Neural crest cell (in vitro differentiated cells): ENCODE results near the gene FMO4. TPM values are rescaled to one million over a fixed set of nuclear protein-coding genes. Genes with fewer than 3 reads are reported as not detected.
"Not testable (repeated sequence)": the region's sequence is repeated elsewhere in the genome, so short reads cannot be mapped to it uniquely, and the experiment has no call there.

Experiments used
- DNase-seq: peaks from one replicate; pipeline ENCODE4 v3.0.0; 2021; ENCODE audit warnings: low read depth, mixed read lengths, low spot score
- H3K27ac Mint-ChIP-seq: one replicate; pipeline ENCODE4 v1.8.0; 2021; ENCODE audit warnings: mild to moderate bottlenecking, mixed read lengths; ENCODE audit not compliant: unreplicated experiment
- H3K27me3 Mint-ChIP-seq: 2 replicates; pipeline ENCODE4 v1.8.0; 2021; ENCODE audit warnings: low read depth, mild to moderate bottlenecking, mixed read lengths
- H3K36me3 Mint-ChIP-seq: 2 replicates; pipeline ENCODE4 v1.8.0; 2021; ENCODE audit warnings: low read depth, mild to moderate bottlenecking, mixed read lengths
- H3K4me1 Mint-ChIP-seq: 2 replicates; pipeline ENCODE4 v1.8.0; 2021; ENCODE audit warnings: mixed read lengths
- H3K4me3 Mint-ChIP-seq: one replicate; pipeline ENCODE4 v1.8.0; 2021; ENCODE audit warnings: mild to moderate bottlenecking, mixed read lengths
- H3K9me3 Mint-ChIP-seq: 2 replicates; pipeline ENCODE4 v1.8.0; 2021; ENCODE audit warnings: mixed read lengths
- total RNA-seq: library from RNA; stranded (reverse); gene quantifications from 2 replicates; pipeline ENCODE4 v1.2.1, GENCODE V29; 2021
- TF ChIP-seq, protein P1 (sequence below): fragments of 200-600 bp; sonication (generic); conservative IDR thresholded peaks from 2 replicates; pipeline ENCODE4 v1.5.0; 2021; ENCODE audit warnings: antibody characterized with exemption, mild to moderate bottlenecking

FMO4 gene
- total RNA-seq, 1 donor from 2014 or later, result 0.77 TPM

DNA sequence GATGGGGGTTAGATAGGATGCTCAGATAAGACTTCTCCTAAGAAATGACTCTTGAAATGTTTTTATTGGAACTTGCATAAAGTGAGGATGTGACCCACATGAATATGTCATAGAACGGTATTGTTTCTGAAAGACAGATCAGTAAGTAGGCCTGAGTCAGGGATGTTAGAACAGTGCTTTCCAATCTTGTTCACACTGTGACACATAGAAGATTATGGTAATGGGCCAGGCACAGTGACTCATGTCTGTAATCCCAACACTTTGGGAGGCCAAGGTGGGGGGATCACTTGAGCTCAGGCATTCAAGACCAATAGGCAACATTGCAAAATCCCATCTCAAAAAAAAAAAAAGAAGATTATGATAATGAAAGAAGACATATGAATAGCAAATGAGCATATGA is 32.9 kb downstream of the FMO4 start:
- no peak for DNase-seq
- Mint-ChIP-seq H3K9me3 (peaks cover 9% of the 10 kb centered on the region), H3K36me3 (peaks cover 2% of the 10 kb centered on the region), H3K27ac (no peak overlapping the region), H3K4me1 (no peaks in the 10 kb centered on the region), H3K27me3 (no peaks in the 10 kb centered on the region), H3K4me3 (no peak overlapping the region)
- TF ChIP-seq, protein P1, sequence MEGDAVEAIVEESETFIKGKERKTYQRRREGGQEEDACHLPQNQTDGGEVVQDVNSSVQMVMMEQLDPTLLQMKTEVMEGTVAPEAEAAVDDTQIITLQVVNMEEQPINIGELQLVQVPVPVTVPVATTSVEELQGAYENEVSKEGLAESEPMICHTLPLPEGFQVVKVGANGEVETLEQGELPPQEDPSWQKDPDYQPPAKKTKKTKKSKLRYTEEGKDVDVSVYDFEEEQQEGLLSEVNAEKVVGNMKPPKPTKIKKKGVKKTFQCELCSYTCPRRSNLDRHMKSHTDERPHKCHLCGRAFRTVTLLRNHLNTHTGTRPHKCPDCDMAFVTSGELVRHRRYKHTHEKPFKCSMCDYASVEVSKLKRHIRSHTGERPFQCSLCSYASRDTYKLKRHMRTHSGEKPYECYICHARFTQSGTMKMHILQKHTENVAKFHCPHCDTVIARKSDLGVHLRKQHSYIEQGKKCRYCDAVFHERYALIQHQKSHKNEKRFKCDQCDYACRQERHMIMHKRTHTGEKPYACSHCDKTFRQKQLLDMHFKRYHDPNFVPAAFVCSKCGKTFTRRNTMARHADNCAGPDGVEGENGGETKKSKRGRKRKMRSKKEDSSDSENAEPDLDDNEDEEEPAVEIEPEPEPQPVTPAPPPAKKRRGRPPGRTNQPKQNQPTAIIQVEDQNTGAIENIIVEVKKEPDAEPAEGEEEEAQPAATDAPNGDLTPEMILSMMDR, result no peak

DNA sequence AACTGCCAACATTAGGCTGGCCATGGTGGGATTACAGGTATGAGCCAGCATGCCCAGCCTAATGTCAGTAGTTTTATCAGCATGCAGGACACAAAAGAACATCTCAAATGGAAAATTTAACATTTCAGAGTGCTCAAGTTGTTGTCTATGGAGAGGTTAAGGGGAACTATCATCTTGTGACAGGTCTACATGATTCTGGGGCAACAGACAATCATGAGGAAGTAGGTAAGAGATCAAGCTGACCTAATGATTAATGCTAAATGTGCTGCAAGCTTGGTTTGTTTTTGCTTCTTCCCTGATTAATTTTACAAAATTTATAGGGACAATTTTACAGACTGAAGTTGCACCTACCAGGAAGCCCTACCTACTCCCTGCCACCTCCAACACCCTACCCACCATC is 36.6 kb downstream of the FMO4 start:
- Mint-ChIP-seq H3K4me1 (no peaks in the 10 kb centered on the region), H3K4me3 (no peak overlapping the region), H3K9me3 (peaks cover 11% of the 10 kb centered on the region), H3K36me3 (peaks cover 2% of the 10 kb centered on the region), H3K27me3 (no peaks in the 10 kb centered on the region), H3K27ac (no peak overlapping the region)
- TF ChIP-seq, protein P1, result no peak
- DNase-seq, result no peak

DNA sequence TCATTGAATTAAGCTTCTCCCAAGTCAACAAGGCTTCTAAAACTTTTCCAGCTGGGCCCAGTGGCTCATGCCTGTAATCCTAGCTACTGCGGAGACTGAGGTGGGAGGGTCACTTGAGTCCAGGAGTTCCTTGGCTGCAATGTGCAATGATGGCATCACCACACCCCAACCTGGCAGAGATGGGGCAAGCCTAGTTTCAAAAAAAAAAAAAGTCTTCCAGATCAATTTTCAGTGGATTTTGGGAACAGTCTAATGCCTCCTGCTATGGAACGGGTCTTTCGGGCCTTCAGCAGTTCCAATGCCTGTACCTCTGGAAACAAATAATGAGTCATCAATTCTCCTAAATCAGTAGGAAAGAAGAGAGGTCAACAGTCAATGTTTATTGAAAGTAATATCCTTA is 38.0 kb downstream of the FMO4 start:
- H3K27me3 Mint-ChIP-seq, result no peaks in the 10 kb centered on the region
- H3K27ac Mint-ChIP-seq, result no peak overlapping the region
- no peak for DNase-seq
- TF ChIP-seq, protein P1, result no peak
- peaks cover 7% of the 10 kb centered on the region for H3K9me3 Mint-ChIP-seq
- H3K4me3 Mint-ChIP-seq, result no peak overlapping the region
- peaks cover 2% of the 10 kb centered on the region for H3K36me3 Mint-ChIP-seq
- H3K4me1 Mint-ChIP-seq, result no peaks in the 10 kb centered on the region

DNA sequence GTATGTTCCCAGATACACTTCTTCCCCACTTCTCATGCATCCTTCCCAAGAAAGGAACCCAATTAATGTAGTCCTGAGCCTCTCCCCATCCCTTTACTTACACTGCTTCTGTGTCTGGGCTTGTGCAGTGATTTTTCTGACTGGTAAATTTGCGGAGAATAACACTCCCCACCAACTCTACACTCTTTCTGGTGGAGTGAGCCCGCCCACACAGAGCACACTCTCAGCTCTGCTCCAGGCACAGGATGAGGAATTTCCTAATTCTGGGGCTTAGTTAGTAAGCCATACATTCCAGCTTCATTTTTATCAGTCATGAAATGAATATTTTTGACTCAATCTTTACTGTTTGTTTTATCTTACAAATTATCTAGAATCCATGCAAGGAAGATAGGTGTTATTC is 38.6 kb downstream of the FMO4 start:
- Mint-ChIP-seq H3K4me3 (no peak overlapping the region), H3K27me3 (no peaks in the 10 kb centered on the region), H3K36me3 (peaks cover 2% of the 10 kb centered on the region), H3K4me1 (no peaks in the 10 kb centered on the region), H3K27ac (peak overlapping the region; percentile 8), H3K9me3 (peaks cover 5% of the 10 kb centered on the region)
- no peak for DNase-seq
- TF ChIP-seq, protein P1, result no peak

DNA sequence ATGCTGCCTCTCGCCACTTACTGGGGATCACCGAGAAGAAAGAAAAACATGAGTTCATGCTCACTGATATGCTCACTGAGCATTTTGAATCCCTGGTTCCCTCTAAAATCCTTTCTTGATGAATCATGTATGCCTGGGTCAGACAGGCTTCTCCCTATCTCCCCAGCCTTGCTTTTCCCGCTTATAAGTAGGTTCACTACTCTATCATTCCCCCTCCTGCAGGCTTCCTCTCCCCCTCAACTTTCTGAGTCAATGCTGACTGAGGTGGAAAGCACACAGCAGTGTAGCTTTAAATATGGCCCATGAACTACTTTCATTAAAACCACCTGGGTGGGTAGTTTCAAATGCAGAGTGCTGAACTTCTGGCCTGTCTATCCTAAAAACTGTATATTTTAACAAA is 41.7 kb downstream of the FMO4 start:
- peak overlapping the region; percentile 32 for H3K27ac Mint-ChIP-seq
- TF ChIP-seq, protein P1, result no peak
- no peak overlapping the region for H3K4me3 Mint-ChIP-seq
- H3K36me3 Mint-ChIP-seq, result peaks cover 1% of the 10 kb centered on the region
- H3K27me3 Mint-ChIP-seq, result no peaks in the 10 kb centered on the region
- H3K4me1 Mint-ChIP-seq, result no peaks in the 10 kb centered on the region
- H3K9me3 Mint-ChIP-seq, result peaks cover 3% of the 10 kb centered on the region
- no peak for DNase-seq

DNA sequence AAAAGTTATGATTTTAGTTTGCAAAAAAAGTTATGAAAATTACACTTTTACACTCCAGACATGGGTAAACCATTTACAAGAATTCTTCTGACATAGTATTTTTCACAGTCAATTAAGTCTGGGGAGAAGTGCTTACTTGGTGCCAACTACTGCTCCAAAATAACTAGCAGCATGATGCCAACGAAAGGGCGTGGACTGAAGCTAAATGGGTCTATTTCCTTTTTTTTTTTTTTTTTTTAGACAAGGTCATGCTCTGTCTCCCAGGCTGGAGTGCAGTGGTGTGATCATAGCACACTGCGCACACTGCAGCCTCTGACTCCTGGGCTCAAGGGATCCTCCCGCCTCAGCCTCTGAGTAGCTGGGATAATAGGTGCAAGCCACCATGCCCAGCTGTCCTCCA is 43.2 kb downstream of the FMO4 start:
- H3K4me3 Mint-ChIP-seq, result no peak overlapping the region
- no peaks in the 10 kb centered on the region for H3K4me1 Mint-ChIP-seq
- peaks cover 8% of the 10 kb centered on the region for H3K9me3 Mint-ChIP-seq
- H3K36me3 Mint-ChIP-seq, result peaks cover 6% of the 10 kb centered on the region
- H3K27ac Mint-ChIP-seq, result no peak overlapping the region
- peaks cover 5% of the 10 kb centered on the region for H3K27me3 Mint-ChIP-seq
- DNase-seq, result no peak
- TF ChIP-seq, protein P1, result no peak

DNA sequence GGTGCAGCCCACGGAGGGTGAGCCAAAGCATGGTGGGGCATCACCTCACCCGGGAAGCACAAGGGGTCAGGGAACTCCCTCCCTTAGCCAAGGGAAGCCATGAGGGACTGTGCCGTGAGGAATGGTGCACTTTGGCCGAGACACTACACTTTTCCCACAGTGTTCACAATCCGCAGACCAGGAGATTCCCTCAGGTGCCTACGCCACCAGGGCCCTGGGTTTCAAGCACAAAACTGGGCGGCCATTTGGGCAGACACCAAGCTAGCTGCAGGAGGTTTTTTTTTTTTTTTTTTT is 45.3 kb downstream of the FMO4 start:
- H3K4me1 Mint-ChIP-seq, result not testable (repeated sequence)

DNA sequence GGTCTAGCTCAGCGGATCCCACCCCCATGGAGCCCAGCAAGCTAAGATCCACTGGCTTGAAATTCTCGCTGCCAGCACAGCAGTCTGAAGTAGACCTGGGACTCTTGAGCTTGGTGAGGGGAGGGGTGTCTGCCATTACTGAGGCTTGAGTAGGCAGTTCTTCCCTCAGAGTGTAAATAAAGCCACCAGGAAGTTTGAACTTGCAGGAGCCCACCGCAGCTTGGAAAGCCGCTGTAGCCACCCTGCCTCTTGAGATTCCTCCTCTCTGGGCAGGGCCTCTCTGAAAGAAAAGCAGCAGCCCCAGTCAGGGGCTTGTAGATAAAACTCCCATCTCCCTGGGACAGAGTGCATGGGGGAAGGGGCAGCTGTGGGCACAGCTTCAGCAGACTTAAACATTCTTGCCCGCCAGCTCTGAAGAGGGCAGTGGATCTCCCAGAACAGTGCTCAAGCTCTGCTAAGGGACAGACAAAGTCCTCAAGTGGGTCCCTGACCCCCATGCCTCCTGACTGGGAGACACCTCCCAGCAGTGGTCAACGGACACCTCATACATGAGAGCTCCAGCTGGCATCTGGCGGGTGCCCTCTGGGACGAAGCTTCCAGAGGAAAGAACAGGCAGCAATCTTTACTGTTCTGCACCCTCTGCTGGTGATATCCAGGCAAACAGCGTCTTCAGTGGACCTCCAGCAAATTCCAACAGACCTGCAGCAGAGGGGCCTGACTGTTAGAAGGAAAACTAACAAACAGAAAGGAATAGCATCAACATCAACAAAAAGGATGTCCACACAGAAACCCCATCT is 45.9 kb downstream of the FMO4 start:
- H3K4me3 Mint-ChIP-seq, H3K27me3 Mint-ChIP-seq, H3K9me3 Mint-ChIP-seq, H3K4me1 Mint-ChIP-seq, DNase-seq, H3K27ac Mint-ChIP-seq: not testable (repeated sequence)
- H3K36me3 Mint-ChIP-seq, result peaks cover 13% of the 10 kb centered on the region

More for the DNA sequence above, 45.3 kb downstream of the FMO4 start:
- peaks cover 13% of the 10 kb centered on the region for H3K36me3 Mint-ChIP-seq
- H3K4me3 Mint-ChIP-seq, H3K27ac Mint-ChIP-seq, H3K9me3 Mint-ChIP-seq, DNase-seq, H3K27me3 Mint-ChIP-seq: not testable (repeated sequence)
